Astrocyte (in vitro differentiated cells and primary cell): ENCODE data around the gene KDM4F. TPM values are rescaled to one million over a fixed set of nuclear protein-coding genes. Genes with fewer than 3 reads are reported as not detected.
A peak's percentile ranks its signal among the peaks of the same experiment; 100 is the strongest.

Experiments
- DNase-seq: peaks from one replicate; pipeline ENCODE4 v3.0.0-alpha.2; 2010; ENCODE audit warnings: low read depth
- FAIRE-seq: peaks from 2 replicates; lab custom pipeline; 2011; peaks lifted over from hg19 to GRCh38; lab: Jason Lieb, UNC
- H2AFZ ChIP-seq: 2 replicates; pipeline ENCODE4 v1.6.0; 2012; ENCODE audit warnings: low read depth, low read length, inconsistent platforms
- H3K27ac ChIP-seq: 2 replicates; pipeline ENCODE4 v1.5.1; 2011; ENCODE audit warnings: low read depth, low read length, inconsistent platforms
- H3K27me3 ChIP-seq: 2 replicates; pipeline ENCODE4 v1.6.0; 2011; ENCODE audit warnings: low read length, inconsistent platforms; ENCODE audit not compliant: insufficient read depth
- H3K36me3 ChIP-seq: 2 replicates; pipeline ENCODE4 v1.5.1; 2011; ENCODE audit warnings: low read length, inconsistent platforms; ENCODE audit not compliant: insufficient read depth
- H3K4me1 ChIP-seq: 2 replicates; pipeline ENCODE4 v1.5.1; 2011; ENCODE audit warnings: low read length, inconsistent platforms; ENCODE audit not compliant: insufficient read depth
- H3K4me2 ChIP-seq: 2 replicates; pipeline ENCODE4 v1.6.0; 2012; ENCODE audit warnings: low read length, inconsistent platforms
- H3K4me3 ChIP-seq: 2 replicates; pipeline ENCODE4 v1.5.1; 2011; ENCODE audit warnings: low read depth, mild to moderate bottlenecking, low read length, inconsistent platforms; ENCODE audit not compliant: insufficient read depth
- H3K79me2 ChIP-seq: 2 replicates; pipeline ENCODE4 v1.6.0; 2012; ENCODE audit warnings: mild to moderate bottlenecking, low read length, inconsistent platforms; ENCODE audit not compliant: insufficient read depth
- H3K9ac ChIP-seq: 2 replicates; pipeline ENCODE4 v1.6.0; 2012; ENCODE audit warnings: mild to moderate bottlenecking, low read length, inconsistent platforms
- H3K9me3 ChIP-seq: 2 replicates; pipeline ENCODE4 v1.5.1; 2012; ENCODE audit warnings: low read depth, mild to moderate bottlenecking, low read length, inconsistent platforms; ENCODE audit not compliant: insufficient read depth
- H4K20me1 ChIP-seq: 2 replicates; pipeline ENCODE4 v1.6.0; 2012; ENCODE audit warnings: low read length, inconsistent platforms; ENCODE audit not compliant: insufficient read depth
- H3K27ac Mint-ChIP-seq: one replicate; pipeline ENCODE4 v1.8.0; 2021; ENCODE audit warnings: mild to moderate bottlenecking, mixed read lengths; ENCODE audit not compliant: unreplicated experiment
- H3K27me3 Mint-ChIP-seq: one replicate; pipeline ENCODE4 v1.8.0; 2021; ENCODE audit warnings: low read depth, mixed read lengths; ENCODE audit not compliant: unreplicated experiment
- H3K36me3 Mint-ChIP-seq: one replicate; pipeline ENCODE4 v1.8.0; 2021; ENCODE audit warnings: low read depth, mixed read lengths; ENCODE audit not compliant: unreplicated experiment
- H3K4me1 Mint-ChIP-seq: one replicate; pipeline ENCODE4 v1.8.0; 2021; ENCODE audit warnings: low read depth, mixed read lengths; ENCODE audit not compliant: unreplicated experiment
- H3K4me3 Mint-ChIP-seq: one replicate; pipeline ENCODE4 v1.8.0; 2021; ENCODE audit warnings: mild to moderate bottlenecking, moderate library complexity, mixed read lengths; ENCODE audit not compliant: unreplicated experiment
- H3K9me3 Mint-ChIP-seq: one replicate; pipeline ENCODE4 v1.8.0; 2021; ENCODE audit warnings: mild to moderate bottlenecking, mixed read lengths; ENCODE audit not compliant: unreplicated experiment
- EZH2 ChIP-seq: IDR thresholded peaks from 2 replicates; pipeline ENCODE4 v1.6.1; 2012; ENCODE audit warnings: mild to moderate bottlenecking, low read length, inconsistent platforms; ENCODE audit not compliant: insufficient read depth
- total RNA-seq: library from RNA; stranded (reverse); gene quantifications from 2 replicates; pipeline ENCODE4 v1.2.1, GENCODE V29; 2021
- TF ChIP-seq, protein P1 (sequence below): IDR thresholded peaks from 2 replicates; pipeline ENCODE4 v1.5.1; 2011; ENCODE audit warnings: low read depth, mild to moderate bottlenecking, inconsistent platforms, low read length, moderate library complexity; ENCODE audit not compliant: insufficient read depth

The KDM4F gene
- total RNA-seq, 1 donor from 2014 or later, result not detected

- H2AFZ ChIP-seq, result no peak overlapping the region
- H3K9me3 ChIP-seq, result no peaks in the 10 kb centered on the region
- H3K4me2 ChIP-seq, result peak overlapping the region; percentile 68
- peaks cover 30% of the 10 kb centered on the region for H3K4me1 ChIP-seq
- Mint-ChIP-seq H3K27me3 (no peaks in the 10 kb centered on the region), H3K27ac (peak overlapping the region; percentile 58), H3K4me3 (no peak overlapping the region), H3K9me3 (no peaks in the 10 kb centered on the region), H3K4me1 (peaks cover 38% of the 10 kb centered on the region), H3K36me3 (no peaks in the 10 kb centered on the region)
- no peaks in the 10 kb centered on the region for H3K36me3 ChIP-seq
- TF ChIP-seq, protein P1, sequence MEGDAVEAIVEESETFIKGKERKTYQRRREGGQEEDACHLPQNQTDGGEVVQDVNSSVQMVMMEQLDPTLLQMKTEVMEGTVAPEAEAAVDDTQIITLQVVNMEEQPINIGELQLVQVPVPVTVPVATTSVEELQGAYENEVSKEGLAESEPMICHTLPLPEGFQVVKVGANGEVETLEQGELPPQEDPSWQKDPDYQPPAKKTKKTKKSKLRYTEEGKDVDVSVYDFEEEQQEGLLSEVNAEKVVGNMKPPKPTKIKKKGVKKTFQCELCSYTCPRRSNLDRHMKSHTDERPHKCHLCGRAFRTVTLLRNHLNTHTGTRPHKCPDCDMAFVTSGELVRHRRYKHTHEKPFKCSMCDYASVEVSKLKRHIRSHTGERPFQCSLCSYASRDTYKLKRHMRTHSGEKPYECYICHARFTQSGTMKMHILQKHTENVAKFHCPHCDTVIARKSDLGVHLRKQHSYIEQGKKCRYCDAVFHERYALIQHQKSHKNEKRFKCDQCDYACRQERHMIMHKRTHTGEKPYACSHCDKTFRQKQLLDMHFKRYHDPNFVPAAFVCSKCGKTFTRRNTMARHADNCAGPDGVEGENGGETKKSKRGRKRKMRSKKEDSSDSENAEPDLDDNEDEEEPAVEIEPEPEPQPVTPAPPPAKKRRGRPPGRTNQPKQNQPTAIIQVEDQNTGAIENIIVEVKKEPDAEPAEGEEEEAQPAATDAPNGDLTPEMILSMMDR, result no peak
- TF ChIP-seq EZH2, result no peak
- peak overlapping the region; percentile 32 for H3K4me3 ChIP-seq
- H3K9ac ChIP-seq, result peak overlapping the region; percentile 41
- DNase-seq (peak; percentile 65), FAIRE-seq (no peak)
- peaks cover 5% of the 10 kb centered on the region for H4K20me1 ChIP-seq
- peaks cover 32% of the 10 kb centered on the region for H3K79me2 ChIP-seq
- no peaks in the 10 kb centered on the region for H3K27me3 ChIP-seq
- H3K27ac ChIP-seq, result peak overlapping the region; percentile 68
These were observed 46.8 kb downstream of the KDM4F start for GRCh38 chr11:95095858-95096587.

- H3K4me1 Mint-ChIP-seq, result peaks cover 29% of the 10 kb centered on the region
- Histone ChIP-seq H3K27ac (no peak overlapping the region), H2AFZ (no peak overlapping the region), H3K9ac (no peak overlapping the region), H4K20me1 (peaks cover 3% of the 10 kb centered on the region), H3K4me2 (no peak overlapping the region), H3K27me3 (no peaks in the 10 kb centered on the region), H3K79me2 (peaks cover 24% of the 10 kb centered on the region), H3K4me1 (peaks cover 28% of the 10 kb centered on the region), H3K4me3 (no peak overlapping the region), H3K36me3 (no peaks in the 10 kb centered on the region), H3K9me3 (no peaks in the 10 kb centered on the region)
- no peaks in the 10 kb centered on the region for H3K9me3 Mint-ChIP-seq
- H3K36me3 Mint-ChIP-seq, result no peaks in the 10 kb centered on the region
- no peak overlapping the region for H3K4me3 Mint-ChIP-seq
- no peaks in the 10 kb centered on the region for H3K27me3 Mint-ChIP-seq
- DNase-seq (no peak), FAIRE-seq (no peak)
- TF ChIP-seq EZH2, result no peak
- TF ChIP-seq, protein P1, result no peak
- no peak overlapping the region for H3K27ac Mint-ChIP-seq
These were observed 48.0 kb downstream of the KDM4F start for GRCh38 chr11:95097209-95097608.

GRCh38 chr11:95098826-95099225 lies 49.6 kb downstream of the KDM4F start:
- H3K4me1 Mint-ChIP-seq, result peaks cover 16% of the 10 kb centered on the region
- FAIRE-seq (no peak), DNase-seq (no peak)
- no peak overlapping the region for H2AFZ ChIP-seq
- no peaks in the 10 kb centered on the region for H3K9me3 Mint-ChIP-seq
- no peak overlapping the region for H3K27ac Mint-ChIP-seq
- no peaks in the 10 kb centered on the region for H3K27me3 ChIP-seq
- peaks cover 14% of the 10 kb centered on the region for H3K4me1 ChIP-seq
- H3K79me2 ChIP-seq, result peaks cover 19% of the 10 kb centered on the region
- no peak overlapping the region for H3K4me2 ChIP-seq
- H3K4me3 Mint-ChIP-seq, result no peak overlapping the region
- H3K36me3 ChIP-seq, result no peaks in the 10 kb centered on the region
- no peaks in the 10 kb centered on the region for H3K9me3 ChIP-seq
- H3K4me3 ChIP-seq, result no peak overlapping the region
- no peak overlapping the region for H3K9ac ChIP-seq
- H3K27ac ChIP-seq, result no peak overlapping the region
- no peaks in the 10 kb centered on the region for H3K27me3 Mint-ChIP-seq
- no peak for TF ChIP-seq EZH2
- TF ChIP-seq, protein P1, result no peak
- H4K20me1 ChIP-seq, result no peaks in the 10 kb centered on the region
- H3K36me3 Mint-ChIP-seq, result peaks cover 3% of the 10 kb centered on the region
